Measurements from ENCODE around the gene CNTNAP2. TPM values are rescaled to one million over a fixed set of nuclear protein-coding genes. Genes with fewer than 3 reads are reported as not detected.

Gene CNTNAP2
- total and polyA plus RNA-seq, 2 of the 8 experiments (the other 6 are each of a cell fraction or from before 2014, with no cell fraction given), result 27.9 to 71.0 TPM

DNA sequence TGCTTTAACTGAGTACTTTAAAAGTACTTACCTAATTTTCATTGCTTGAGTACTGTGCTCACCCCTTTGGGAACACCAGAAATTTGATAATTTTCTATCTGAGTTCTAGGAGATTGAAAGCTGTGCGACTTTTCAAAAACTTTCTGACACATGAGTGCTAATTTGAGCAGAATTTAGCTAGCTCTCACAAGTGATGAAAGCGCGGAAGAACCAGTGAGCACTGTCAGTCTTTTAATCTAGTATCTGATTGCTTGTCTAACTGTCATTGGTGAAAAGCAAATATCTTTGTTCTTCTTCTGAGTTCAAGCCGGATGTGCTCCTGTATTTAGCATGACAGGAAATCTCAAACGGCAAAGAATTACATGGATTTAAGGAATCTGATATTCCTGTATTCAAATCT, 899.4 kb downstream of the CNTNAP2 start (continued):
- TF ChIP-seq CTBP2 (IDR thresholded peaks at IDR 0.05; ENCODE audit: borderline replicate concordance, insufficient read depth, insufficient read length, low read length) (no peak), TAF1 (IDR thresholded peaks at IDR 0.05; ENCODE audit: low read depth, low read length) (no peak)
- TF ChIP-seq, protein P1, sequence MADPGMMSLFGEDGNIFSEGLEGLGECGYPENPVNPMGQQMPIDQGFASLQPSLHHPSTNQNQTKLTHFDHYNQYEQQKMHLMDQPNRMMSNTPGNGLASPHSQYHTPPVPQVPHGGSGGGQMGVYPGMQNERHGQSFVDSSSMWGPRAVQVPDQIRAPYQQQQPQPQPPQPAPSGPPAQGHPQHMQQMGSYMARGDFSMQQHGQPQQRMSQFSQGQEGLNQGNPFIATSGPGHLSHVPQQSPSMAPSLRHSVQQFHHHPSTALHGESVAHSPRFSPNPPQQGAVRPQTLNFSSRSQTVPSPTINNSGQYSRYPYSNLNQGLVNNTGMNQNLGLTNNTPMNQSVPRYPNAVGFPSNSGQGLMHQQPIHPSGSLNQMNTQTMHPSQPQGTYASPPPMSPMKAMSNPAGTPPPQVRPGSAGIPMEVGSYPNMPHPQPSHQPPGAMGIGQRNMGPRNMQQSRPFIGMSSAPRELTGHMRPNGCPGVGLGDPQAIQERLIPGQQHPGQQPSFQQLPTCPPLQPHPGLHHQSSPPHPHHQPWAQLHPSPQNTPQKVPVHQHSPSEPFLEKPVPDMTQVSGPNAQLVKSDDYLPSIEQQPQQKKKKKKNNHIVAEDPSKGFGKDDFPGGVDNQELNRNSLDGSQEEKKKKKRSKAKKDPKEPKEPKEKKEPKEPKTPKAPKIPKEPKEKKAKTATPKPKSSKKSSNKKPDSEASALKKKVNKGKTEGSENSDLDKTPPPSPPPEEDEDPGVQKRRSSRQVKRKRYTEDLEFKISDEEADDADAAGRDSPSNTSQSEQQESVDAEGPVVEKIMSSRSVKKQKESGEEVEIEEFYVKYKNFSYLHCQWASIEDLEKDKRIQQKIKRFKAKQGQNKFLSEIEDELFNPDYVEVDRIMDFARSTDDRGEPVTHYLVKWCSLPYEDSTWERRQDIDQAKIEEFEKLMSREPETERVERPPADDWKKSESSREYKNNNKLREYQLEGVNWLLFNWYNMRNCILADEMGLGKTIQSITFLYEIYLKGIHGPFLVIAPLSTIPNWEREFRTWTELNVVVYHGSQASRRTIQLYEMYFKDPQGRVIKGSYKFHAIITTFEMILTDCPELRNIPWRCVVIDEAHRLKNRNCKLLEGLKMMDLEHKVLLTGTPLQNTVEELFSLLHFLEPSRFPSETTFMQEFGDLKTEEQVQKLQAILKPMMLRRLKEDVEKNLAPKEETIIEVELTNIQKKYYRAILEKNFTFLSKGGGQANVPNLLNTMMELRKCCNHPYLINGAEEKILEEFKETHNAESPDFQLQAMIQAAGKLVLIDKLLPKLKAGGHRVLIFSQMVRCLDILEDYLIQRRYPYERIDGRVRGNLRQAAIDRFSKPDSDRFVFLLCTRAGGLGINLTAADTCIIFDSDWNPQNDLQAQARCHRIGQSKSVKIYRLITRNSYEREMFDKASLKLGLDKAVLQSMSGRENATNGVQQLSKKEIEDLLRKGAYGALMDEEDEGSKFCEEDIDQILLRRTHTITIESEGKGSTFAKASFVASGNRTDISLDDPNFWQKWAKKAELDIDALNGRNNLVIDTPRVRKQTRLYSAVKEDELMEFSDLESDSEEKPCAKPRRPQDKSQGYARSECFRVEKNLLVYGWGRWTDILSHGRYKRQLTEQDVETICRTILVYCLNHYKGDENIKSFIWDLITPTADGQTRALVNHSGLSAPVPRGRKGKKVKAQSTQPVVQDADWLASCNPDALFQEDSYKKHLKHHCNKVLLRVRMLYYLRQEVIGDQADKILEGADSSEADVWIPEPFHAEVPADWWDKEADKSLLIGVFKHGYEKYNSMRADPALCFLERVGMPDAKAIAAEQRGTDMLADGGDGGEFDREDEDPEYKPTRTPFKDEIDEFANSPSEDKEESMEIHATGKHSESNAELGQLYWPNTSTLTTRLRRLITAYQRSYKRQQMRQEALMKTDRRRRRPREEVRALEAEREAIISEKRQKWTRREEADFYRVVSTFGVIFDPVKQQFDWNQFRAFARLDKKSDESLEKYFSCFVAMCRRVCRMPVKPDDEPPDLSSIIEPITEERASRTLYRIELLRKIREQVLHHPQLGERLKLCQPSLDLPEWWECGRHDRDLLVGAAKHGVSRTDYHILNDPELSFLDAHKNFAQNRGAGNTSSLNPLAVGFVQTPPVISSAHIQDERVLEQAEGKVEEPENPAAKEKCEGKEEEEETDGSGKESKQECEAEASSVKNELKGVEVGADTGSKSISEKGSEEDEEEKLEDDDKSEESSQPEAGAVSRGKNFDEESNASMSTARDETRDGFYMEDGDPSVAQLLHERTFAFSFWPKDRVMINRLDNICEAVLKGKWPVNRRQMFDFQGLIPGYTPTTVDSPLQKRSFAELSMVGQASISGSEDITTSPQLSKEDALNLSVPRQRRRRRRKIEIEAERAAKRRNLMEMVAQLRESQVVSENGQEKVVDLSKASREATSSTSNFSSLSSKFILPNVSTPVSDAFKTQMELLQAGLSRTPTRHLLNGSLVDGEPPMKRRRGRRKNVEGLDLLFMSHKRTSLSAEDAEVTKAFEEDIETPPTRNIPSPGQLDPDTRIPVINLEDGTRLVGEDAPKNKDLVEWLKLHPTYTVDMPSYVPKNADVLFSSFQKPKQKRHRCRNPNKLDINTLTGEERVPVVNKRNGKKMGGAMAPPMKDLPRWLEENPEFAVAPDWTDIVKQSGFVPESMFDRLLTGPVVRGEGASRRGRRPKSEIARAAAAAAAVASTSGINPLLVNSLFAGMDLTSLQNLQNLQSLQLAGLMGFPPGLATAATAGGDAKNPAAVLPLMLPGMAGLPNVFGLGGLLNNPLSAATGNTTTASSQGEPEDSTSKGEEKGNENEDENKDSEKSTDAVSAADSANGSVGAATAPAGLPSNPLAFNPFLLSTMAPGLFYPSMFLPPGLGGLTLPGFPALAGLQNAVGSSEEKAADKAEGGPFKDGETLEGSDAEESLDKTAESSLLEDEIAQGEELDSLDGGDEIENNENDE (IDR thresholded peaks at IDR 0.05; ENCODE audit: insufficient replicate concordance, low read length), result no peak
